ENCODE results near the gene PLA2G2F. TPM values are rescaled to one million over a fixed set of nuclear protein-coding genes. Genes with fewer than 3 reads are reported as not detected.
A peak's percentile ranks its signal among the peaks of the same experiment; 100 is the strongest.

The PLA2G2F gene
- total RNA-seq, 2 donors from 2014 or later = not detected

GRCh38 chr1:20100632-20101355, 38.3 kb upstream of the PLA2G2F start:
- 54 to 59% methylated on average over 10 to 14 of the region's 14 CpGs for WGBS, 2 experiments (ENCODE audit: insufficient coverage in 1 of 2, insufficient read length in 1 of 2)
- no peaks in the 10 kb centered on the region for H3K4me1 Mint-ChIP-seq

GRCh38 chr1:20102875-20103274, 36.2 kb upstream of the PLA2G2F start:
- H3K27me3 ChIP-seq (ENCODE audit: control insufficient read depth, insufficient read depth, low read length, poor library complexity, severe bottlenecking) = no peaks in the 10 kb centered on the region
- H3K27ac ChIP-seq (ENCODE audit: low read depth, low read length) = no peak overlapping the region
- H3K4me1 ChIP-seq (ENCODE audit: control insufficient read depth, insufficient read depth, low read length) = no peaks in the 10 kb centered on the region
- peaks cover 8% of the 10 kb centered on the region for H3K9me3 Mint-ChIP-seq
- no peak overlapping the region for H3K27ac Mint-ChIP-seq
- WGBS, 2 experiments (ENCODE audit: insufficient coverage in 1 of 2, insufficient read length in 1 of 2) = 93 to 100% methylated on average over 1 of the region's 1 CpG
- no peaks in the 10 kb centered on the region for H3K27me3 Mint-ChIP-seq (ENCODE audit: insufficient read depth)
- no peaks in the 10 kb centered on the region for H3K4me1 Mint-ChIP-seq
- H3K36me3 Mint-ChIP-seq (ENCODE audit: low read depth) = no peaks in the 10 kb centered on the region
- H3K9me3 ChIP-seq (ENCODE audit: control insufficient read depth, low read length) = no peaks in the 10 kb centered on the region
- no peak overlapping the region for H3K4me3 Mint-ChIP-seq
- no peak overlapping the region for H3K4me3 ChIP-seq (ENCODE audit: low read length)
- no peak for DNase-seq
- no peaks in the 10 kb centered on the region for H3K36me3 ChIP-seq (ENCODE audit: control insufficient read depth, insufficient read depth, low read length)
- no peak for TF ChIP-seq CTCF (conservative IDR thresholded peaks at IDR 0.05)
- no peak overlapping the region for H3K9ac ChIP-seq (ENCODE audit: extremely low read depth, low read length, poor library complexity, severe bottlenecking)

More at GRCh38 chr1:20100632-20101355, 38.3 kb upstream of the PLA2G2F start:
- H3K36me3 Mint-ChIP-seq (ENCODE audit: low read depth) = peaks cover 3% of the 10 kb centered on the region
- no peak overlapping the region for H3K27ac Mint-ChIP-seq
- Histone ChIP-seq H3K9ac (ENCODE audit: extremely low read depth, low read length, poor library complexity, severe bottlenecking) (no peak overlapping the region), H3K36me3 (ENCODE audit: control insufficient read depth, insufficient read depth, low read length) (no peaks in the 10 kb centered on the region), H3K4me3 (ENCODE audit: low read length) (no peak overlapping the region), H3K27ac (ENCODE audit: low read depth, low read length) (no peak overlapping the region), H3K27me3 (ENCODE audit: control insufficient read depth, insufficient read depth, low read length, poor library complexity, severe bottlenecking) (no peaks in the 10 kb centered on the region), H3K4me1 (ENCODE audit: control insufficient read depth, insufficient read depth, low read length) (no peaks in the 10 kb centered on the region), H3K9me3 (ENCODE audit: control insufficient read depth, low read length) (peaks cover 17% of the 10 kb centered on the region)
- no peak overlapping the region for H3K4me3 Mint-ChIP-seq
- peak; percentile 87 for DNase-seq
- TF ChIP-seq CTCF (conservative IDR thresholded peaks at IDR 0.05) = peak; percentile 87
- H3K27me3 Mint-ChIP-seq (ENCODE audit: insufficient read depth) = no peaks in the 10 kb centered on the region
- H3K9me3 Mint-ChIP-seq = peaks cover 27% of the 10 kb centered on the region

- H3K4me3 Mint-ChIP-seq = no peak overlapping the region
- no peaks in the 10 kb centered on the region for H3K4me1 Mint-ChIP-seq
- H3K9ac ChIP-seq (ENCODE audit: extremely low read depth, low read length, poor library complexity, severe bottlenecking) = no peak overlapping the region
- 75 to 76% methylated on average over 1 of the region's 1 CpG for WGBS, 2 experiments (ENCODE audit: insufficient coverage in 1 of 2, insufficient read length in 1 of 2)
- H3K4me3 ChIP-seq (ENCODE audit: low read length) = no peak overlapping the region
- H3K9me3 Mint-ChIP-seq = peaks cover 2% of the 10 kb centered on the region
- no peak for DNase-seq
- no peaks in the 10 kb centered on the region for H3K36me3 ChIP-seq (ENCODE audit: control insufficient read depth, insufficient read depth, low read length)
- no peak overlapping the region for H3K27ac ChIP-seq (ENCODE audit: low read depth, low read length)
- H3K27me3 ChIP-seq (ENCODE audit: control insufficient read depth, insufficient read depth, low read length, poor library complexity, severe bottlenecking) = no peaks in the 10 kb centered on the region
- no peak overlapping the region for H3K27ac Mint-ChIP-seq
- TF ChIP-seq CTCF (conservative IDR thresholded peaks at IDR 0.05) = no peak
- H3K27me3 Mint-ChIP-seq (ENCODE audit: insufficient read depth) = no peaks in the 10 kb centered on the region
- no peaks in the 10 kb centered on the region for H3K9me3 ChIP-seq (ENCODE audit: control insufficient read depth, low read length)
- H3K4me1 ChIP-seq (ENCODE audit: control insufficient read depth, insufficient read depth, low read length) = no peaks in the 10 kb centered on the region
- H3K36me3 Mint-ChIP-seq (ENCODE audit: low read depth) = no peaks in the 10 kb centered on the region
Observed at GRCh38 chr1:20105856-20106255, 33.3 kb upstream of the PLA2G2F start.

Measured in endodermal cell (in vitro differentiated cells).